ENCODE results near the gene FAM149A. TPM values are rescaled to one million over a fixed set of nuclear protein-coding genes. Genes with fewer than 3 reads are reported as not detected.

Gene FAM149A
- total and polyA plus RNA-seq, 4 donors, result 12.0 to 27.1 (median 15.0) TPM

GRCh38 chr4:186072516-186072915 lies 32.0 kb upstream of the FAM149A start:
- WGBS, result 91% methylated on average over 10 of the region's 10 CpGs
- Histone ChIP-seq H3K36me3 (ENCODE audit: control insufficient read depth in 4 of 4, insufficient read depth in 3 of 4, low read depth in 1 of 4, low read length in 3 of 4) (peaks cover 0 to 5% (median 0%) of the 10 kb centered on the region in 4 donors), H3K9me3 (ENCODE audit: control insufficient read depth in 4 of 4, low read length in 3 of 4) (no peaks in the 10 kb centered on the region), H3K27ac (ENCODE audit: low read depth in 1 of 2, low read length in 2 of 2) (no peak overlapping the region), H3K9ac (ENCODE audit: low read depth in 1 of 2, low read length in 2 of 2) (no peak overlapping the region), H3K27me3 (ENCODE audit: control insufficient read depth in 4 of 4, insufficient read depth in 4 of 4, low read length in 3 of 4) (no peaks in the 10 kb centered on the region), H3K4me3 (ENCODE audit: low read depth in 1 of 3, low read length in 3 of 3) (no peak overlapping the region), H3K4me1 (ENCODE audit: control insufficient read depth in 4 of 4, insufficient read depth in 4 of 4, low read length in 3 of 4) (peaks cover 0 to 13% (median 8%) of the 10 kb centered on the region in 4 donors)
- no peak for DNase-seq (ENCODE audit: low spot score)
- no peak for TF ChIP-seq EGR1 (IDR thresholded peaks at IDR 0.05; ENCODE audit: low read depth in 2 of 2)
- TF ChIP-seq RXRA (IDR thresholded peaks at IDR 0.05), result no peak
- TF ChIP-seq YY1 (IDR thresholded peaks at IDR 0.05), result no peak
- no peak for TF ChIP-seq JUND (IDR thresholded peaks at IDR 0.05)
- no peak for TF ChIP-seq FOXA1 (IDR thresholded peaks at IDR 0.05)
- TF ChIP-seq TAF1 (conservative IDR thresholded peaks at IDR 0.05), result no peak
- no peak for TF ChIP-seq RAD21 (IDR thresholded peaks at IDR 0.05)
- TF ChIP-seq ATF3 (IDR thresholded peaks at IDR 0.05), result no peak
- no peak for TF ChIP-seq NR2F2 (IDR thresholded peaks at IDR 0.05)
- TF ChIP-seq HNF4G (IDR thresholded peaks at IDR 0.05), result no peak
- TF ChIP-seq CTCF (IDR thresholded peaks at IDR 0.05; ENCODE audit: low read depth, low read length, missing input control), result no peak
- TF ChIP-seq FOXA2 (IDR thresholded peaks at IDR 0.05), result no peak
- TF ChIP-seq ZBTB33 (IDR thresholded peaks at IDR 0.05), result no peak
- TF ChIP-seq REST (IDR thresholded peaks at IDR 0.05), result no peak
- no peak for TF ChIP-seq SP1 (IDR thresholded peaks at IDR 0.05)
- TF ChIP-seq GABPA (IDR thresholded peaks at IDR 0.05 in 1 of 2, conservative IDR thresholded peaks at IDR 0.05 in 1 of 2), result no peak
- TF ChIP-seq HNF4A (conservative IDR thresholded peaks at IDR 0.05), result no peak
- TF ChIP-seq MAX (IDR thresholded peaks at IDR 0.05), result no peak

All from liver (tissue), 9 donors.